HL-60/S4 treated with phorbol 12-myristate 13-acetate at 8.2 ng/mL for 4 days and 3 days (cell line): Measurements from ENCODE around the gene MAP1LC3A.

ENCODE experiments used
- in situ Hi-C: fragments of 300-500 bp; cut with MboI; formaldehyde crosslinking; loops from 2 replicates; pipeline ENCODE4 v1.15.0; 2022; ENCODE audit warnings: low sequenced_read_pairs

MAP1LC3A gene

GRCh38 chr20:34547844-34548613 lies 10.5 kb upstream of the MAP1LC3A start:
- in situ Hi-C loops, result no loop called here

GRCh38 chr20:34549291-34549928 lies 9.1 kb upstream of the MAP1LC3A start:
- in situ Hi-C loops, result no loop called here

GRCh38 chr20:34549929-34550305 lies 8.6 kb upstream of the MAP1LC3A start:
- in situ Hi-C loops, result no loop called here

- in situ Hi-C loops, result no loop called here
Measured at GRCh38 chr20:34552569-34552968, 5.9 kb upstream of the MAP1LC3A start.

GRCh38 chr20:34553366-34553867 lies 5.1 kb upstream of the MAP1LC3A start:
- in situ Hi-C loops, result no loop called here

- in situ Hi-C loops, result no loop called here
Measured at GRCh38 chr20:34557936-34558319, 590 bp upstream of the MAP1LC3A start.

GRCh38 chr20:34559311-34560140 lies 1.0 kb downstream of the MAP1LC3A start:
- in situ Hi-C loops, result no loop called here

- in situ Hi-C loops, result no loop called here
Measured at GRCh38 chr20:34560141-34560523, 1.6 kb downstream of the MAP1LC3A start.

- in situ Hi-C loops, result no loop called here
Measured at GRCh38 chr20:34560614-34561013, 2.1 kb downstream of the MAP1LC3A start.

- in situ Hi-C loops, result no loop called here
Measured at GRCh38 chr20:34561661-34562060, 3.1 kb downstream of the MAP1LC3A start.

GRCh38 chr20:34562641-34563040 lies 4.1 kb downstream of the MAP1LC3A start:
- in situ Hi-C loops, result no loop called here

- in situ Hi-C loops, result no loop called here
Measured at GRCh38 chr20:34564833-34565232, 6.3 kb downstream of the MAP1LC3A start.

GRCh38 chr20:34566978-34567891 lies 8.7 kb downstream of the MAP1LC3A start:
- in situ Hi-C loops, result no loop called here

GRCh38 chr20:34567892-34568865 lies 9.7 kb downstream of the MAP1LC3A start:
- in situ Hi-C loops, result no loop called here

GRCh38 chr20:34569598-34569997 lies 11.1 kb downstream of the MAP1LC3A start:
- in situ Hi-C loops, result no loop called here

- in situ Hi-C loops, result no loop called here
Measured at GRCh38 chr20:34570859-34571306, 12.4 kb downstream of the MAP1LC3A start.

GRCh38 chr20:34571753-34572152 lies 13.2 kb downstream of the MAP1LC3A start:
- in situ Hi-C loops, result no loop called here

- in situ Hi-C loops, result no loop called here
Measured at GRCh38 chr20:34573541-34574300, 15.2 kb downstream of the MAP1LC3A start.
